Cardiac fibroblast (primary cell): ENCODE measurements around the gene ZHX3.

Source experiments
- DNase-seq, 2 donors: peaks; one replicate each; pipeline versions ENCODE4 v3.0.0 to v3.0.0-alpha.2; 2010; ENCODE audit warnings: low read depth in 2 of 2
- H3K4me3 ChIP-seq, 2 donors: replicated peaks in 1 of 2; 1 replicate in 1 of 2; 2 replicates in 1 of 2; pipeline ENCODE4 v1.5.1; 2011; ENCODE audit warnings: low read depth in 2 of 2, low read length in 2 of 2, mild to moderate bottlenecking in 2 of 2, moderate library complexity in 1 of 2
- TF ChIP-seq, protein P1 (sequence below): IDR thresholded peaks from one replicate; pipeline ENCODE4 v1.5.1; 2011; ENCODE audit warnings: low read depth, mild to moderate bottlenecking, low read length, inconsistent platforms

The ZHX3 gene

GRCh38 chr20:41187668-41188067 lies 129.9 kb downstream of the ZHX3 start:
- DNase-seq, result no peak
- no peak overlapping the region for H3K4me3 ChIP-seq
- TF ChIP-seq, protein P1, sequence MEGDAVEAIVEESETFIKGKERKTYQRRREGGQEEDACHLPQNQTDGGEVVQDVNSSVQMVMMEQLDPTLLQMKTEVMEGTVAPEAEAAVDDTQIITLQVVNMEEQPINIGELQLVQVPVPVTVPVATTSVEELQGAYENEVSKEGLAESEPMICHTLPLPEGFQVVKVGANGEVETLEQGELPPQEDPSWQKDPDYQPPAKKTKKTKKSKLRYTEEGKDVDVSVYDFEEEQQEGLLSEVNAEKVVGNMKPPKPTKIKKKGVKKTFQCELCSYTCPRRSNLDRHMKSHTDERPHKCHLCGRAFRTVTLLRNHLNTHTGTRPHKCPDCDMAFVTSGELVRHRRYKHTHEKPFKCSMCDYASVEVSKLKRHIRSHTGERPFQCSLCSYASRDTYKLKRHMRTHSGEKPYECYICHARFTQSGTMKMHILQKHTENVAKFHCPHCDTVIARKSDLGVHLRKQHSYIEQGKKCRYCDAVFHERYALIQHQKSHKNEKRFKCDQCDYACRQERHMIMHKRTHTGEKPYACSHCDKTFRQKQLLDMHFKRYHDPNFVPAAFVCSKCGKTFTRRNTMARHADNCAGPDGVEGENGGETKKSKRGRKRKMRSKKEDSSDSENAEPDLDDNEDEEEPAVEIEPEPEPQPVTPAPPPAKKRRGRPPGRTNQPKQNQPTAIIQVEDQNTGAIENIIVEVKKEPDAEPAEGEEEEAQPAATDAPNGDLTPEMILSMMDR, result no peak

DNA sequence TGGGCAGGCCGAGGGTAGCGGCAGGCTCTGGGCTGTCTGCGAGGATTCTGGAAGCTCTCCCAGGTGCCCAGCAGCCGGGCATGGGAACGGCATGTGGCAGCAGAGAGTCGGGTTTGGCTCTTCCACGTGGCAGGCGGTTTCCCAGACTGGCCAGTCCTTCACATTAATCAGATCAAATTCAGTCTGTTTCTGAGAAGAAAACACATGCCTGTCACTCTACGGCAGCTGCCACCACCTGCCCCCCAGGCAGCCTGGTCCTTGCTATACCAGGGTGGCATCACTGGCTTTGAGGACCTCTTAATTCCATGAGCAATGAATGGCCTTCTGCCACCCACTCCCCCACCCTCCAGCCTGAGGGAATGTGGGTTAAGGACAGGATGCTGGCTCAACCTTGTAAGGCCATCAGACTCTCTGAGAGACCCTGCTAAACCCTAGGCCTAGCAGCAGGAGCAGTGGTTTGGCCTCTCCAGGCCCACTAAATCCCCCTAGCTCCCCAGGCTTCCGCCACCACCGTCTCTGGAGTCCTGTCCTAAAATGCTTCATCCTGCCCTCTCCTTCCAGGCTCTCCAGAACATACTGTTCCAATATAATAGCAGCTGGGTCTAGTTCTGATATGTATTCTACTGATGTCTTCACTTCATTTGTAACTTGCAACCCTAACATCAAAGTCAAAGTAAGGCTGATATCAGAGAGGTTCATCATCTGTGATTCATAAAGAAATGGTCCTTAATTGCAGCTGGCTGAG lies 132.3 kb downstream of the ZHX3 start:
- DNase-seq, result no peak
- TF ChIP-seq, protein P1, result no peak
- H3K4me3 ChIP-seq, result no peak overlapping the region

DNA sequence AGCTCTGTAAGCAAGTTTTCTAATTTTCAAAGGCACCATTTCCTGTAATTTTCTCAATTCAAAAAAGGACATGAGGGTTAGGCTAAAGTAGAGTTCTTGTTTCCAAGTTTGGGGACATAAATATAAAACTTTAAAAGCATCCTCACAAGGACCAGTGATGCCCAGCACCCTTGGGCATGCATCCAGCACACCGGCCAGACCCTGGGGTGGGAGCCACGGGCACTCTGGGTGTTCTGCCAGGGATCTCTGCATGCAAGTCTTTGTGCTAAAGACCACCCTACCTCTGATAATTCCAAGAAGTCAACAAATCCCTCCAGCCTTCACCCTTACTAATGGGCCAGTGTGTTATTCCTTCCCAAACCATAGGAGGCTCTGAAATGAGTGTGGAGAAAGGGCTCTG lies 133.7 kb downstream of the ZHX3 start:
- TF ChIP-seq, protein P1, result no peak
- H3K4me3 ChIP-seq, result no peak overlapping the region
- DNase-seq, result no peak

DNA sequence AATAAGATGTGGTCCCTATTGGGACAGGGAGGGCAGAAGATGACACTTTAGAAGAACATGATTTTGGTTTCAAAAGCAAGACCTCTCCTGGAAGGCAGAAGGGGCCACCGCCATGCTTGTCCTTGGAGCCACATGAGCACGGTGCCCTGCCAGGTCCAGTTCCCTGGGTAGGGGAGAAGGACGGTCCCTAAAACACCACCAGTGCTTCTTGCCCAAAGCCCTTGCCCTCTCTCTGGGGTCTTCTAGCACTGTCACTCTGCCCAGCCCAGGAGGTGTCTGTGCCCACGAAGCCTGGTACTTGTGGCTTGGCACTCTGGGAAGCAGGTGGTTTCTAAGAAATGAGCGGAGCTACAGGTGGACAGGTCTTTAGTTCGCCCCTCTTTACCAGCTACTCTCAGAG lies 134.1 kb downstream of the ZHX3 start:
- TF ChIP-seq, protein P1, result no peak
- no peak overlapping the region for H3K4me3 ChIP-seq
- DNase-seq, result no peak

DNA sequence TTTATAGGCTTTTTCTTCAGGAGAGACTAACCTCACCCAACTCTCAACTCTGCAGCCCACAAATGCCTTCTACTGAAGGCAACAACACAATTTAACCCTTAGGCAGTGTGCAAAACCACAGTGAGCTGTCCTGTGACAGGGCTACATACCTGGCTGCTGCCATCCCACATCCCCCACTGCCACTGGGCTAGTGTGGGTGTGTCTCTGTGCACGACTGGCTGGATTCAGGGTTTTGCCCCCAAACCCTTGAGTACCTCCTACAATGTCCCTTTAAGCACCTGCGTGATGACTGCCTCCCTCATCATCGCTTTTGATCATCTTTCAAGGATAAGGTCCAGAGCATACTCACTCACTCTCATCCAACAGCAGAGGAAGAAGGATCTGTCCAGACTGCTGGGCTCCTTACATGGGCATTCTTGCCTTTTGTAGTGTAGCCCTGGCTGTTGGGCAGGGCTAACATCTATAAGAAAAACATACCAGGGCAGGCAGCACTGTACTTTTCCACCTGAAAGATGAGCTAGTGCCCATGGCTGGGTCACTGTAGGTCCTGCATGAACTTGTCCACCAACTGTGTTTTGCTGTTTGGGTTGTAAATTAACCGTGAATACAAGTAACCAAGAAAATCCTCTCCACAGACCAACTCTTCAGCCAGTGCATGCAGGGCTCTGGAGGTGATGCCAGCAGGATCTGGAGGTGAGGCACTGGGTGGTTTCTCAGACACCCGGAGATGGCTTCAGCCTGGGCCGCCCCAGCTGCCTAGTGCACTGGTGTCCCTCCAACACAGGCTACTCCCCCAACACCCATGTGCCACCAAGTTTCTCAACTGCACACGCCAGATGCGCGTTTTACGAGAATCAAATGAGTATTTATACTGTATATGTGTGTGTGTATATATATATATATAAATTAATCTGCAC lies 135.0 kb downstream of the ZHX3 start:
- TF ChIP-seq, protein P1, result no peak
- no peak overlapping the region for H3K4me3 ChIP-seq
- no peak for DNase-seq

- DNase-seq, result no peak
- TF ChIP-seq, protein P1, result no peak
- H3K4me3 ChIP-seq, result no peak overlapping the region
Observed at GRCh38 chr20:41181567-41181966, 136.0 kb downstream of the ZHX3 start.
